WTC11 (cell line): Measurements from ENCODE around the gene TEX35. TPM values are rescaled to one million over a fixed set of nuclear protein-coding genes. Genes with fewer than 3 reads are reported as not detected.

Experiments
- ATAC-seq: fragments of 200-7000 bp; cut with Tn5 transposase; 2 replicates; pipeline ENCODE4 v1.10.0; 2021; ENCODE audit warnings: mild to moderate bottlenecking, moderate library complexity
- CTCF ChIA-PET: fragments of 300-600 bp; sonication (Branson Sonifier 250); formaldehyde crosslinking; loops from one replicate; lab custom pipeline; 2021; ENCODE audit warnings: antibody characterized with exemption; lab: Charles Lee
- POLR2A ChIA-PET: fragments of 350-600 bp; sonication (Branson Sonifier 250); formaldehyde crosslinking; loops from one replicate; lab custom pipeline; 2021; ENCODE audit warnings: antibody characterized with exemption; lab: Charles Lee
- DNase-seq: peaks from one replicate; pipeline ENCODE4 v3.0.0; 2021; ENCODE audit warnings: low spot score
- H3K27ac Mint-ChIP-seq: 2 replicates; pipeline ENCODE4 v1.8.0; 2021; ENCODE audit warnings: mixed read lengths
- H3K27me3 Mint-ChIP-seq: 2 replicates; pipeline ENCODE4 v1.8.0; 2021; ENCODE audit warnings: low read depth, mild to moderate bottlenecking, moderate library complexity, mixed read lengths
- H3K36me3 Mint-ChIP-seq: 2 replicates; pipeline ENCODE4 v1.8.0; 2021; ENCODE audit warnings: mixed read lengths
- H3K4me1 Mint-ChIP-seq: 2 replicates; pipeline ENCODE4 v1.8.0; 2022; ENCODE audit warnings: mixed read lengths
- H3K4me3 Mint-ChIP-seq: 2 replicates; pipeline ENCODE4 v1.8.0; 2021; ENCODE audit warnings: mild to moderate bottlenecking, moderate library complexity, mixed read lengths
- H3K9me3 Mint-ChIP-seq: 2 replicates; pipeline ENCODE4 v1.8.0; 2021; ENCODE audit warnings: mixed read lengths
- CREM ChIP-seq: sonication (generic); formaldehyde crosslinking; IDR thresholded peaks from 2 replicates; pipeline ENCODE4 v1.8.1; 2022; ENCODE audit warnings: mild to moderate bottlenecking, missing genetic modification reagents, moderate library complexity
- GABPB1 ChIP-seq: sonication (generic); formaldehyde crosslinking; IDR thresholded peaks from 2 replicates; pipeline ENCODE4 v1.8.1; 2023; ENCODE audit warnings: mild to moderate bottlenecking, missing genetic modification reagents
- IRF2 ChIP-seq: sonication (generic); formaldehyde crosslinking; IDR thresholded peaks from 2 replicates; pipeline ENCODE4 v1.8.0; 2022; ENCODE audit warnings: low read depth, missing genetic modification reagents, borderline replicate concordance
- KAT7 ChIP-seq: sonication (generic); formaldehyde crosslinking; IDR thresholded peaks from 2 replicates; pipeline ENCODE4 v1.8.1; 2023; ENCODE audit warnings: missing genetic modification reagents, mild to moderate bottlenecking, borderline replicate concordance
- RORB ChIP-seq: fragments of 250-450 bp; sonication (Bioruptor Pico); IDR thresholded peaks from 2 replicates; pipeline ENCODE4 v1.9.0; 2021; ENCODE audit warnings: mild to moderate bottlenecking
- SOX15 ChIP-seq: fragments of 250-450 bp; sonication (Bioruptor Pico); IDR thresholded peaks from 2 replicates; pipeline ENCODE4 v1.9.0; 2021; ENCODE audit warnings: mild to moderate bottlenecking
- SP1 ChIP-seq: sonication (generic); formaldehyde crosslinking; conservative IDR thresholded peaks from 2 replicates; pipeline ENCODE4 v1.8.1; 2022; ENCODE audit warnings: missing genetic modification reagents
- TCF7 ChIP-seq: sonication (generic); formaldehyde crosslinking; IDR thresholded peaks from 2 replicates; pipeline ENCODE4 v1.8.0; 2022; ENCODE audit warnings: mild to moderate bottlenecking, low read depth, missing genetic modification reagents, moderate library complexity
- TEAD1 ChIP-seq: sonication (generic); formaldehyde crosslinking; IDR thresholded peaks from 2 replicates; pipeline ENCODE4 v1.8.0; 2022; ENCODE audit warnings: mild to moderate bottlenecking, missing genetic modification reagents
- TEAD4 ChIP-seq: sonication (generic); formaldehyde crosslinking; IDR thresholded peaks from 2 replicates; pipeline ENCODE4 v1.8.0; 2022; ENCODE audit warnings: mild to moderate bottlenecking, missing genetic modification reagents
- TP53 ChIP-seq: sonication (generic); formaldehyde crosslinking; IDR thresholded peaks from 2 replicates; pipeline ENCODE4 v1.8.1; 2023; ENCODE audit warnings: mild to moderate bottlenecking, missing genetic modification reagents
- ZNF121 ChIP-seq: sonication (generic); formaldehyde crosslinking; IDR thresholded peaks from 2 replicates; pipeline ENCODE4 v1.8.0; 2023; ENCODE audit warnings: missing genetic modification reagents
- total RNA-seq: library from RNA; stranded (reverse); gene quantifications from 3 replicates; pipeline ENCODE4 v1.2.3, GENCODE V29; 2021
- TF ChIP-seq, protein P1 (sequence below): sonication (generic); formaldehyde crosslinking; conservative IDR thresholded peaks from 2 replicates; pipeline ENCODE4 v1.8.1; 2023; ENCODE audit warnings: mild to moderate bottlenecking, low read depth, missing genetic modification reagents, moderate library complexity
- TF ChIP-seq, protein P2 (sequence below): sonication (generic); formaldehyde crosslinking; IDR thresholded peaks from 2 replicates; pipeline ENCODE4 v1.8.0; 2022; ENCODE audit warnings: mild to moderate bottlenecking, missing genetic modification reagents
- TF ChIP-seq, protein P3 (sequence below): fragments of 250-450 bp; sonication (Bioruptor Pico); conservative IDR thresholded peaks from 2 replicates; pipeline ENCODE4 v1.9.0; 2021; ENCODE audit warnings: mild to moderate bottlenecking
- TF ChIP-seq, protein P4 (sequence below): fragments of 200-600 bp; IDR thresholded peaks from 2 replicates; pipeline ENCODE4 v1.8.0; 2022; ENCODE audit warnings: antibody characterized with exemption

Gene TEX35
- total RNA-seq, 1 experiment from 2014 or later, result not detected

DNA sequence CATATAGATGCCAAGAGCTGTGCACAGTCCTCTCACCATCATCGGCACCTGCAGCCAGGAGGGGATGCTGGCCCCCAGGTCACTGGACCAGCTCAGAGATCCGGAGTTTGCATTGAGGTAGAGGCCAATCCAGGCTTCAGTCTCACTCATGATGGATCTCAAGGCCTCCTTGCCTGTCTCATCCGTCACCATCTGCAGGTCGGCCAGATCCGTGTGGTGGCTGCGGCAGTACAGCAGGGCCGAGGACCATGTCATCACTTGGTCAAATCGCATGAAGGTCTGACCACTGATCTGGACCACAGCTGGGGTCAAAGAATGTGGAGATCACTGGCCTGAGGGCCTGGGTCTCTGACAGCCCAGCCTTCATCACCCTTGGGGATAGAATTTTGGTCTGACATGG, 22.8 kb upstream of the TEX35 start (continued):
- TF ChIP-seq, protein P1, sequence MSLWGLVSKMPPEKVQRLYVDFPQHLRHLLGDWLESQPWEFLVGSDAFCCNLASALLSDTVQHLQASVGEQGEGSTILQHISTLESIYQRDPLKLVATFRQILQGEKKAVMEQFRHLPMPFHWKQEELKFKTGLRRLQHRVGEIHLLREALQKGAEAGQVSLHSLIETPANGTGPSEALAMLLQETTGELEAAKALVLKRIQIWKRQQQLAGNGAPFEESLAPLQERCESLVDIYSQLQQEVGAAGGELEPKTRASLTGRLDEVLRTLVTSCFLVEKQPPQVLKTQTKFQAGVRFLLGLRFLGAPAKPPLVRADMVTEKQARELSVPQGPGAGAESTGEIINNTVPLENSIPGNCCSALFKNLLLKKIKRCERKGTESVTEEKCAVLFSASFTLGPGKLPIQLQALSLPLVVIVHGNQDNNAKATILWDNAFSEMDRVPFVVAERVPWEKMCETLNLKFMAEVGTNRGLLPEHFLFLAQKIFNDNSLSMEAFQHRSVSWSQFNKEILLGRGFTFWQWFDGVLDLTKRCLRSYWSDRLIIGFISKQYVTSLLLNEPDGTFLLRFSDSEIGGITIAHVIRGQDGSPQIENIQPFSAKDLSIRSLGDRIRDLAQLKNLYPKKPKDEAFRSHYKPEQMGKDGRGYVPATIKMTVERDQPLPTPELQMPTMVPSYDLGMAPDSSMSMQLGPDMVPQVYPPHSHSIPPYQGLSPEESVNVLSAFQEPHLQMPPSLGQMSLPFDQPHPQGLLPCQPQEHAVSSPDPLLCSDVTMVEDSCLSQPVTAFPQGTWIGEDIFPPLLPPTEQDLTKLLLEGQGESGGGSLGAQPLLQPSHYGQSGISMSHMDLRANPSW (CRISPR knock-in tag), result no peak

DNA sequence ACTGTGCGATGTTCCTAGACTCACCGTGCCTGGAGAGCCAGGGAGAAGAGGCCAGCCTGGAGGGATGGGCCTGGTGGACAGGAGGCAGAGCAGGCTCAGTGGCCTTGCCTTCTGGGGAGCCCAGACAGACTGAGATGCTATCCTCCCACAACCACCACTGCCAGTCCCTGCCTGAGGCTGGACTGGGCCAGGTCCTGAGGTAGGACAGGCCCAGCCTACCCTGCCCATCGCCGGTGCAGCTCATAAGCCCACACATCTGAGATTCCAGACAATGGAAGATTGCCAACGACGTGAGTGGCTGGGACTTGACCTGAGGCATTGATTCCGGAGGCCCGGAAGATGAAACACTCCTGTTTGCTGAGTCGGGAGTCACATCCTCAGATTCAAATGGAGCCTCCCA, 21.9 kb upstream of the TEX35 start:
- Mint-ChIP-seq H3K27ac (no peak overlapping the region), H3K4me3 (no peak overlapping the region), H3K36me3 (no peaks in the 10 kb centered on the region), H3K27me3 (no peaks in the 10 kb centered on the region; the same call in 1 of the 2 replicates), H3K4me1 (peaks cover 6% of the 10 kb centered on the region), H3K9me3 (no peaks in the 10 kb centered on the region)
- CTCF ChIA-PET, result interaction anchor here (1.2 kb wide), 1 partner anchor 10 kb away, joined by 6 read pairs; no protein-coding TSS in a partner anchor
- TF ChIP-seq GABPB1 (CRISPR knock-in tag) (no peak), RORB (no peak), IRF2 (CRISPR knock-in tag) (no peak), KAT7 (CRISPR knock-in tag) (no peak)
- TF ChIP-seq, protein P2, sequence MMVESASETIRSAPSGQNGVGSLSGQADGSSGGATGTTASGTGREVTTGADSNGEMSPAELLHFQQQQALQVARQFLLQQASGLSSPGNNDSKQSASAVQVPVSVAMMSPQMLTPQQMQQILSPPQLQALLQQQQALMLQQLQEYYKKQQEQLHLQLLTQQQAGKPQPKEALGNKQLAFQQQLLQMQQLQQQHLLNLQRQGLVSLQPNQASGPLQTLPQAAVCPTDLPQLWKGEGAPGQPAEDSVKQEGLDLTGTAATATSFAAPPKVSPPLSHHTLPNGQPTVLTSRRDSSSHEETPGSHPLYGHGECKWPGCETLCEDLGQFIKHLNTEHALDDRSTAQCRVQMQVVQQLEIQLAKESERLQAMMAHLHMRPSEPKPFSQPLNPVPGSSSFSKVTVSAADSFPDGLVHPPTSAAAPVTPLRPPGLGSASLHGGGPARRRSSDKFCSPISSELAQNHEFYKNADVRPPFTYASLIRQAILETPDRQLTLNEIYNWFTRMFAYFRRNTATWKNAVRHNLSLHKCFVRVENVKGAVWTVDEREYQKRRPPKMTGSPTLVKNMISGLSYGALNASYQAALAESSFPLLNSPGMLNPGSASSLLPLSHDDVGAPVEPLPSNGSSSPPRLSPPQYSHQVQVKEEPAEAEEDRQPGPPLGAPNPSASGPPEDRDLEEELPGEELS, result no peak
- ATAC-seq, result no peak
- no peak for DNase-seq
- POLR2A ChIA-PET, result no interaction called here

DNA sequence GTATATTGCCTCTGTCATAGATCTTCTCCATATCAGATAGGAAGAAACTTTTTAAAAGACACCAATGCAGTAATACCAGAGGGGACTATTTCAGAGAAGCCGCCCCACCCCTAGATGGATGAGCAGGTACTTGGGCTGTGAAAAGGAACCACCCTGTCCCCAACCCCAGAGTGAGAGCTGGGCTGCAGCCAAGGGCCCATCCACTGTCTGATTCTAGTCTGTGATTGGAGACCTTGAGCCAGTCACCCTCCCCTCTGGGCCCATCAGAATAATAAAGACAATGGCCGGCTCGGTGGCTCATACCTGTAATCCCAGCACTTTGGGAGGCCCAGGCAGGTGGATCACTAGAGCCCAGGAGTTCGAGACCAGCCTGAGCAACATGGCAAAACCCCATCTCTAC, 21.2 kb upstream of the TEX35 start:
- DNase-seq, result no peak
- peaks cover 6% of the 10 kb centered on the region for H3K4me1 Mint-ChIP-seq
- no peak for TF ChIP-seq TEAD4
- no peak for TF ChIP-seq ZNF121 (CRISPR knock-in tag)
- TF ChIP-seq, protein P3, sequence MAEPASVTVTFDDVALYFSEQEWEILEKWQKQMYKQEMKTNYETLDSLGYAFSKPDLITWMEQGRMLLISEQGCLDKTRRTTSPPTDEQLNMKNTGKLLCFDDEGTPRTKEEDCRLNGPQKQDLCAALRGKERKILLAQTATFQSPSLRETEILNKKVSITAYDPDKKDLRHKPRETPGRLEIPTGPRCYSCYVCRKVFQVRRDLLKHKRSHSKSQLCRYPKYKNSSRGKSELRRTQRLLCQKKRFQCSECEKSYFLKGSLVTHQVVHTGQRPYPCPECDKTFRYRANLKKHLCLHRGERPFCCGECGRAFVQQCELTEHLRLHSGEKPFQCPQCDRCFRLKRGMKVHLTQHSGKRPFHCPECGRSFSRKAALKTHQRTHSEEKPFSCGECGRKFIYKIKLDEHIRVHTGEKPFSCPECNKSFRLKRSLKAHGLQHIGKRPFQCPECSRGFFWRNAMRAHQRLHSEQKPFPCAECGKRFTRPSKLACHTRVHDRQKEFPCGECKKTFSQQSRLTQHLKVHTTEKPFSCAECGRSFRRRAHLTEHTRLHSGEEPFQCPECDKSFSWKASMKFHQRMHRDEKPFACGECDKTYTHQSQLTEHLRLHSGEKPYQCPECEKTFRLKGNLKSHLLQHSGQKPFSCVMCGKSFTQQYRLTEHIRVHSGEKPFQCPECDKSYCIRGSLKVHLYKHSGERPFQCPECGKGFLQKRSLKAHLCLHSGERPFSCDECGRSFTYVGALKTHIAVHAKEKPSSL (CRISPR knock-in tag), result no peak
- no peak for TF ChIP-seq TCF7 (CRISPR knock-in tag)
- TF ChIP-seq CREM (CRISPR knock-in tag), result no peak
- no peak for TF ChIP-seq SOX15 (CRISPR knock-in tag)
- TF ChIP-seq SP1 (CRISPR knock-in tag), result no peak
- no peak for TF ChIP-seq RORB
- no peak for TF ChIP-seq TEAD1
- TF ChIP-seq, protein P4, sequence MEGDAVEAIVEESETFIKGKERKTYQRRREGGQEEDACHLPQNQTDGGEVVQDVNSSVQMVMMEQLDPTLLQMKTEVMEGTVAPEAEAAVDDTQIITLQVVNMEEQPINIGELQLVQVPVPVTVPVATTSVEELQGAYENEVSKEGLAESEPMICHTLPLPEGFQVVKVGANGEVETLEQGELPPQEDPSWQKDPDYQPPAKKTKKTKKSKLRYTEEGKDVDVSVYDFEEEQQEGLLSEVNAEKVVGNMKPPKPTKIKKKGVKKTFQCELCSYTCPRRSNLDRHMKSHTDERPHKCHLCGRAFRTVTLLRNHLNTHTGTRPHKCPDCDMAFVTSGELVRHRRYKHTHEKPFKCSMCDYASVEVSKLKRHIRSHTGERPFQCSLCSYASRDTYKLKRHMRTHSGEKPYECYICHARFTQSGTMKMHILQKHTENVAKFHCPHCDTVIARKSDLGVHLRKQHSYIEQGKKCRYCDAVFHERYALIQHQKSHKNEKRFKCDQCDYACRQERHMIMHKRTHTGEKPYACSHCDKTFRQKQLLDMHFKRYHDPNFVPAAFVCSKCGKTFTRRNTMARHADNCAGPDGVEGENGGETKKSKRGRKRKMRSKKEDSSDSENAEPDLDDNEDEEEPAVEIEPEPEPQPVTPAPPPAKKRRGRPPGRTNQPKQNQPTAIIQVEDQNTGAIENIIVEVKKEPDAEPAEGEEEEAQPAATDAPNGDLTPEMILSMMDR, result no peak
- TF ChIP-seq TP53 (CRISPR knock-in tag), result no peak
- no peak overlapping the region; the same call in 1 of the 2 replicates for H3K27ac Mint-ChIP-seq
- H3K36me3 Mint-ChIP-seq, result no peaks in the 10 kb centered on the region
- no peaks in the 10 kb centered on the region; the same call in 1 of the 2 replicates for H3K27me3 Mint-ChIP-seq
- no peak for ATAC-seq
- no peaks in the 10 kb centered on the region for H3K9me3 Mint-ChIP-seq
- CTCF ChIA-PET, result interaction anchor here (2.2 kb wide), 1 partner anchor 9 kb away, joined by 21 read pairs; no protein-coding TSS in a partner anchor
- POLR2A ChIA-PET, result interaction anchor here (0.6 to 1.3 kb wide), 2 partner anchors 16 to 614 kb away, joined by 4 read pairs; no protein-coding TSS in a partner anchor
- no peak overlapping the region for H3K4me3 Mint-ChIP-seq
